ENCODE results near the gene RNF4.

RNF4 gene

DNA sequence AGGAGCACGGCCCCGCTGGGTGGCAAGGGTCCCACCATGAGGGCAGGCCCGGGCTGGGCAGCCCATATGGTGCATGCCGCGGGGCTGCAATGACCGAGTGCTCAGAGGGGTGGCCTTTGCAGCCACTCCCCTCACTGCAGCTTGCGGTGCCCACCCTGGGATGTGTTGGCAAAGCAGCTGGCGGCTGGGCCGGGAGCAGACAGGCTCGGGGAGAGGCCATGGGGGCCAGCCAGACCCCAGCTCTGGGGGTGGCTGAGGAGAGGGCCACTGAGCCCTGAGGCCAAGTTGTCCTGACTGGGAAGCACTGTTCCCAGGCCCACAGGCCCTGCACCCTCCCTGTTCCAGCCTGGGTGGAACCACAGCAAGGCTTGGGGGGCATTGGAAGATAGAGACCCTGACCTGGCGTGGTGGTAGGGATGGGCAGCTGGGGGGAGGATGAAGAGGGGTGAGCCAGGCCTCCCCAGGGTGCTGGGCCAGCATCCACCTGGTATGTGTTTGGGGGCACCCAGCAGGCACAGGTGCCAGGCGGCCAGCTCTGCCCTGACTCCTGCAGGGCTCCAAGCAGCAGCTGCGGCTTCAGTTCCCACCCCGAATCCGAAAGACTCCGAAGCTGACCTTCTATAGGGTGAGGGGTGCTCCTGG lies 18.4 kb upstream of the RNF4 start:
- H3K36me3 ChIP-seq (ENCODE audit: insufficient read depth, low read length), result no peaks in the 10 kb centered on the region
- no peaks in the 10 kb centered on the region for H3K9me2 ChIP-seq (ENCODE audit: low read depth, low read length)
- H3K4me1 ChIP-seq (ENCODE audit: insufficient read depth, low read length, severe bottlenecking), result no peaks in the 10 kb centered on the region
- H2AFZ ChIP-seq (ENCODE audit: low read length), result no peak overlapping the region
- no peaks in the 10 kb centered on the region for H3K9me3 ChIP-seq (ENCODE audit: low read length)
- H3F3A ChIP-seq (ENCODE audit: insufficient read depth, low read length), result no peaks in the 10 kb centered on the region
- no peaks in the 10 kb centered on the region for H3K79me2 ChIP-seq (ENCODE audit: insufficient read depth, low read length)
- no peak overlapping the region for H3K9ac ChIP-seq (ENCODE audit: low read length)
- TF ChIP-seq EZH2 (IDR thresholded peaks at IDR 0.05; ENCODE audit: borderline replicate concordance, low read length), result no peak
- TF ChIP-seq, protein P1, sequence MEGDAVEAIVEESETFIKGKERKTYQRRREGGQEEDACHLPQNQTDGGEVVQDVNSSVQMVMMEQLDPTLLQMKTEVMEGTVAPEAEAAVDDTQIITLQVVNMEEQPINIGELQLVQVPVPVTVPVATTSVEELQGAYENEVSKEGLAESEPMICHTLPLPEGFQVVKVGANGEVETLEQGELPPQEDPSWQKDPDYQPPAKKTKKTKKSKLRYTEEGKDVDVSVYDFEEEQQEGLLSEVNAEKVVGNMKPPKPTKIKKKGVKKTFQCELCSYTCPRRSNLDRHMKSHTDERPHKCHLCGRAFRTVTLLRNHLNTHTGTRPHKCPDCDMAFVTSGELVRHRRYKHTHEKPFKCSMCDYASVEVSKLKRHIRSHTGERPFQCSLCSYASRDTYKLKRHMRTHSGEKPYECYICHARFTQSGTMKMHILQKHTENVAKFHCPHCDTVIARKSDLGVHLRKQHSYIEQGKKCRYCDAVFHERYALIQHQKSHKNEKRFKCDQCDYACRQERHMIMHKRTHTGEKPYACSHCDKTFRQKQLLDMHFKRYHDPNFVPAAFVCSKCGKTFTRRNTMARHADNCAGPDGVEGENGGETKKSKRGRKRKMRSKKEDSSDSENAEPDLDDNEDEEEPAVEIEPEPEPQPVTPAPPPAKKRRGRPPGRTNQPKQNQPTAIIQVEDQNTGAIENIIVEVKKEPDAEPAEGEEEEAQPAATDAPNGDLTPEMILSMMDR (IDR thresholded peaks at IDR 0.05; ENCODE audit: low read length), result no peak
- H3K27ac ChIP-seq (ENCODE audit: low read depth, low read length, poor library complexity, severe bottlenecking), result no peak overlapping the region
- no peaks in the 10 kb centered on the region for H4K20me1 ChIP-seq (ENCODE audit: insufficient read depth, low read length)
- no peaks in the 10 kb centered on the region for H3K27me3 ChIP-seq (ENCODE audit: insufficient read depth, low read length)
- H3K4me2 ChIP-seq (ENCODE audit: low read length), result no peak overlapping the region
- H3K4me3 ChIP-seq (ENCODE audit: low read depth, low read length, poor library complexity, severe bottlenecking), result no peak overlapping the region

DNA sequence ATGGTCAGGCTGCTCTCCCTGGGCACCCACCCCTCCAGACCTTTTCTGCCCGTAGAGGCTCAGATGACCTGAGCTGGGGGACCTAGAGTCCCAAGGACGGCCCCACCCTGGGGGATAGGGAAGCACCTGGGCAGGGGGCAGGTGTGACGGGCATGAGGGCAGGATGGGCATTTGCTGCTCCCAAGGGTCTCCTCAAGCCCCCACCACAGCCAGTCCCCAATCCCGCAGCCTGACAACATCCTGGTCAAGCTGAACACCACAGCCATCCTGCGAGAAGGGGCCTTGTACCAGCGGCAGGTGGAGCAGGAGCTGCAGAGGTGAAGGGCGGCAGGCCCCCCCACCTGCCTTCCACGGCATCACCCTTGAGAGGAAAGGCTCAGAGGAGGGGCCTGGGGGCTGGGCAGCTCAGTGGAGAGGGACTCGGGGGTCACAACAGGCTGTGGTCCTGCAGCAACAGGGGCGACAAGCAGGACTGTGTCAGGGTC lies 17.8 kb upstream of the RNF4 start:
- Histone ChIP-seq H3K79me2 (ENCODE audit: insufficient read depth, low read length) (no peaks in the 10 kb centered on the region), H3K4me3 (ENCODE audit: low read depth, low read length, poor library complexity, severe bottlenecking) (no peak overlapping the region), H3K27ac (ENCODE audit: low read depth, low read length, poor library complexity, severe bottlenecking) (no peak overlapping the region), H3K9me3 (ENCODE audit: low read length) (no peaks in the 10 kb centered on the region), H3K4me1 (ENCODE audit: insufficient read depth, low read length, severe bottlenecking) (no peaks in the 10 kb centered on the region), H3K4me2 (ENCODE audit: low read length) (no peak overlapping the region), H2AFZ (ENCODE audit: low read length) (no peak overlapping the region), H3K36me3 (ENCODE audit: insufficient read depth, low read length) (no peaks in the 10 kb centered on the region), H3K27me3 (ENCODE audit: insufficient read depth, low read length) (no peaks in the 10 kb centered on the region), H3F3A (ENCODE audit: insufficient read depth, low read length) (no peaks in the 10 kb centered on the region), H3K9me2 (ENCODE audit: low read depth, low read length) (no peaks in the 10 kb centered on the region), H4K20me1 (ENCODE audit: insufficient read depth, low read length) (no peaks in the 10 kb centered on the region), H3K9ac (ENCODE audit: low read length) (no peak overlapping the region)
- TF ChIP-seq EZH2 (IDR thresholded peaks at IDR 0.05; ENCODE audit: borderline replicate concordance, low read length), result no peak
- TF ChIP-seq, protein P1 (IDR thresholded peaks at IDR 0.05; ENCODE audit: low read length), result no peak

DNA sequence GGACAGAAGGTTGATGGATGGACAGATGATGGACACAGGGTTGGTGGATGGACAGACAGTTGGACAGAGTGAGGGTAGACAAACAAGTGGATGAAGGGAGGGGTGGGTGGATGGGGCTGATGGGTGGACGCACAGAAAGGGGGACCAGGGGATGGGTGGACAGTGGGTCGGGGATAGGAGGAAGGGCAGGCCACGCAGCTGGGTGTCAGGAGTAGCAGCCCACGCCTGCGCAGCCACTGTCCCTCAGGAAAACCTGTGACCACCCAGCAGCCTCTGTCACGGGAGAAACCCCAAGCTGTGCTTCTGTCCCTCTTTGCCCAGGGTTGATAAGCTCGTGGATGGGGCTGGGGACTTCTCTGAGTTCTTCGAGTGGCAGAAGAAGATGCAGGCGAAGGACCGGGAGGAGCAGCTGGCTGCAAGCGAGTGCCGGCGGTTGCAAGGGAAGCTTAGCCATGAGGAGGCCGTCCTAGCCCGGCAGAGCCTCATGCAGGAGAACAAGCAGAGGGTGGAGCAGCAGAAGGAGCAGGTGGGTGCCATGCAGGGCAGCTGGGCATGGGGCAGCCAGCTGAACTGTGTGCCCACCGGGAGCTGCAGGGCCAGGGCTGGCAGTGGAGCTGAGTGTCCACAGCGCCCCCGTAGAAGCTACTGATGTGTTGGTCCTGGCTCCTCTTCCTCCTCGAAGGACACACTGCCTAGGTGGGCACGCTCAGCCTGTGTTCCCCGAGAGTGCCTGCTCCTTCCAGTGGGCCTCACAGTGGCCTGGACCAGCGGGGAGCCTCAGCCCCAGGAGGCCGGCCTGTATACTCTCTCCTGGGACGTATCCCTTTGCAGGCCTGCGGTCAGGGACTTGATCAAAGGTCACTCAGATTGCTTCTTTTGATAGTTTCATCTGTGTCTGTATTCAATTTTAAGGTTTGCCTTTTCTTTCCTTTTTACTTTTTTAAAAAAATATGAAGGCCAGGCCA lies 16.8 kb upstream of the RNF4 start:
- Histone ChIP-seq H4K20me1 (ENCODE audit: insufficient read depth, low read length) (no peaks in the 10 kb centered on the region), H3K4me2 (ENCODE audit: low read length) (no peak overlapping the region), H3K9me3 (ENCODE audit: low read length) (no peaks in the 10 kb centered on the region), H3K36me3 (ENCODE audit: insufficient read depth, low read length) (no peaks in the 10 kb centered on the region), H3K27ac (ENCODE audit: low read depth, low read length, poor library complexity, severe bottlenecking) (no peak overlapping the region), H3K9ac (ENCODE audit: low read length) (no peak overlapping the region), H3K27me3 (ENCODE audit: insufficient read depth, low read length) (no peaks in the 10 kb centered on the region), H3F3A (ENCODE audit: insufficient read depth, low read length) (no peaks in the 10 kb centered on the region), H3K4me1 (ENCODE audit: insufficient read depth, low read length, severe bottlenecking) (no peaks in the 10 kb centered on the region), H3K9me2 (ENCODE audit: low read depth, low read length) (no peaks in the 10 kb centered on the region), H3K4me3 (ENCODE audit: low read depth, low read length, poor library complexity, severe bottlenecking) (no peak overlapping the region), H2AFZ (ENCODE audit: low read length) (no peak overlapping the region), H3K79me2 (ENCODE audit: insufficient read depth, low read length) (no peaks in the 10 kb centered on the region)
- TF ChIP-seq, protein P1 (IDR thresholded peaks at IDR 0.05; ENCODE audit: low read length), result no peak
- no peak for TF ChIP-seq EZH2 (IDR thresholded peaks at IDR 0.05; ENCODE audit: borderline replicate concordance, low read length)
